Placental epithelial cell (primary cell): ENCODE measurements around the gene TRAT1. TPM values are rescaled to one million over a fixed set of nuclear protein-coding genes. Genes with fewer than 3 reads are reported as not detected.

Experiments
- total RNA-seq: library from RNA; depleted of rRNA; stranded (reverse); fragments of >200 nt; gene quantifications from 2 replicates; pipeline ENCODE4 v1.2.3, GENCODE V29; 2012

The TRAT1 gene, protein sequence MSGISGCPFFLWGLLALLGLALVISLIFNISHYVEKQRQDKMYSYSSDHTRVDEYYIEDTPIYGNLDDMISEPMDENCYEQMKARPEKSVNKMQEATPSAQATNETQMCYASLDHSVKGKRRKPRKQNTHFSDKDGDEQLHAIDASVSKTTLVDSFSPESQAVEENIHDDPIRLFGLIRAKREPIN
- not detected in 2 replicates for total RNA-seq

DNA sequence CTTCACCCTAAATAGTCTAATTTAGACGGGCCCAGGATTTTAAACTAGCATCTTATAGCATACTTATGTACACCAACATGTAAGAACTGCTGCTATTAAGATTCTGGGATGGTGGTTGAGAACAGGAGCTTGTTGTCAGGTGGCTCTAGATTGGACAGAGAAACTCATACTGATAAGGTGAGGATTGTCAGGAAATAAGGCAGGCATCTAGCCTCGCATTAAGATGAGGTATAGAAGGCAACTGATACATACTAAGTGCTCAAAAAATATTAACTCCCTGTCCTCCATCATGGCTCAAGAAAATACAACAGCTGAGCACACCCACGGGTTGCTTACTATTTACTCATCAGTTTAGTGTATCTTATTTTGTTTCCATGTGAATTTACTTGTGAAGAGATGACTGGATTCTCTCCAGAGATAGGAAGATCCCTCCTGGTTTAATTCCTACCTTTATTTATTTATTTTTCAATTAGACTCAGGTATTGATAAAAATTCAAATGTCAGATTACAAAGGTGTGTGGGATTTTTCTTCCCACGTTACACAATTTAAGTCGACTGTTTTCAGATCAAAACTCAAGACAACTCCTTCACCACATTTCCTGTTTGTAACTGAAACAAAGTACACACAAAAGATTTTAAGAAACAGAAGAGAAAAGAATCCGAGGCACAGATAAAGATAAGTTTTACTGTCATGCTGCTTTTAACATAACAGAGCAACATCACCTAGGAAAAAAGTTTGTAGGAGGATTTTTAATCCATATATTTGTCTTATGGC lies at the start of gene TRAT1:
TSS of gene TRAT1 (plus strand) at position 664 of the 775 bp plus-strand sequence. CDS start 142 bp downstream, outside the sequence.

Other genes with a start within 250 kb of the TRAT1 start
- gene CIP2A, start 233.3 kb upstream of the TRAT1 start, total RNA-seq: 7.4 and 9.0 TPM in 2 replicates
- 11.4 and 14.3 TPM in 2 replicates for gene DZIP3, start 233.1 kb upstream of the TRAT1 start, total RNA-seq
- gene RETNLB, start 65.4 kb upstream of the TRAT1 start, total RNA-seq: not detected in 2 replicates
- gene GUCA1C, start 131.1 kb downstream of the TRAT1 start, total RNA-seq: not detected in 2 replicates